ENCODE measurements around the gene ATP2A1. TPM values are rescaled to one million over a fixed set of nuclear protein-coding genes. Genes with fewer than 3 reads are reported as not detected.

ATP2A1 gene
- total and polyA plus RNA-seq, 2 of the 8 experiments (the other 6 are each of a cell fraction or from before 2014, with no cell fraction given), result 1.7 to 2.4 TPM

DNA sequence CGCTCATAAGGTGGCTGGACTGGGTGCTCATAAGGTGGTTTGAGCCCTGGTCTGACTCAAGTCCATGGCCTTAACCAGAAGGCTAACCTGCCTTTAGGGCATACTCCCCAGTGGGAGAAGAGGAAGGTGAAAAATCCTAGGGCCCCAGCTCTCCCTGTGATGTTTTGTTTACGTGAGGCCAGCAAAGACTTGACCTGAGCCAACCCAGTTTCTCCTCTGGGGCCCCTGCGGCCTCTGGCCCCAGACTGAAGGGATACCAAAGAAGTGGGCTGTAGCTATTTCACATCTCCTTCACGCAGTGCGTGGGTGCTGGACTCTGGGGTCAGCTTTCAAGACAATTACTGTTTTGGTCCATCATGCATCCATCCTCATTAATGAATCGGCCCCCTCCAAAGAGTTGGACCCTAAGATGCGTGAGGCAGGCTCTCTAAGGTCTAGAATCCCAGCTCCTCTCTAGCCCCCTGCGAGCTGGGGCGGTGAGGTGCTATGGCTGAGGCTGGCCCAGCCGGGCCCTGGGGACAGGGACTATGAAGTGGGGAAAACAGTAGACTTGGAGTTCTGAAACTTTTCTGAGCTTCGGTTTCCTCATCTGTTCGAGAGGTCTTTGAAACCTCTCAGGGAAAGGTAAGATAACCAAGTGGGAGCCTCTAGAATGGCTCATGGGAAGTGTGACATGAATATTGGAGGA lies 13.1 kb upstream of the ATP2A1 start:
- Histone ChIP-seq H3K14ac (ENCODE audit: insufficient read length) (no peak overlapping the region), H2BK120ac (replicated peaks; ENCODE audit: low read depth, low read length) (no peak overlapping the region), H3K27me3 (replicated peaks in 1 of 4; ENCODE audit: control insufficient read depth in 3 of 4, extremely low read depth in 1 of 4, insufficient read depth in 3 of 4, low read length in 3 of 4) (no peaks in the 10 kb centered on the region), H3K27ac (ENCODE audit: low read depth, low read length) (no peak overlapping the region), H4K5ac (ENCODE audit: insufficient read length, low read depth, low read length) (no peak overlapping the region), H4K91ac (replicated peaks; ENCODE audit: insufficient read length, low read length) (no peak overlapping the region), H3K23me2 (ENCODE audit: low read depth, low read length) (peaks cover 8% of the 10 kb centered on the region), H4K8ac (ENCODE audit: extremely low read depth, insufficient read depth, low read length) (no peak overlapping the region), H2BK15ac (ENCODE audit: low read length) (no peak overlapping the region), H2BK20ac (ENCODE audit: low read length) (no peak overlapping the region), H3K23ac (ENCODE audit: insufficient read length) (no peak overlapping the region), H2AFZ (ENCODE audit: low read length) (no peak overlapping the region), H3K79me2 (ENCODE audit: control insufficient read depth in 1 of 2, insufficient read depth in 2 of 2, low read length in 2 of 2) (peaks cover 3 to 19% of the 10 kb centered on the region in 2 experiments; a peak in 3 of 4 replicates), H3K56ac (replicated peaks; ENCODE audit: insufficient read length, low read depth, low read length) (no peak overlapping the region), H3K4me2 (ENCODE audit: insufficient read depth in 1 of 2, low read depth in 2 of 2, low read length in 2 of 2) (peak overlapping the region; percentile 96 to 97; a peak in 3 of 4 replicates), H3K79me1 (ENCODE audit: low read depth, low read length) (peaks cover 18% of the 10 kb centered on the region), H2AK5ac (ENCODE audit: low read depth, low read length) (no peak overlapping the region), H4K20me1 (replicated peaks in 1 of 2; ENCODE audit: control insufficient read depth in 1 of 2, insufficient read depth in 2 of 2, low read length in 2 of 2) (peaks cover 2 to 10% of the 10 kb centered on the region in 2 experiments), H2BK12ac (ENCODE audit: low read depth, low read length) (no peak overlapping the region), H3K18ac (ENCODE audit: extremely low read depth, low read length) (no peak overlapping the region), H2BK5ac (ENCODE audit: low read depth, low read length) (no peak overlapping the region), H3K4ac (replicated peaks; ENCODE audit: insufficient read length, low read depth, low read length) (no peak overlapping the region), H3K4me3 (ENCODE audit: extremely low read depth in 1 of 4, insufficient read depth in 2 of 4, low read depth in 3 of 4, low read length in 4 of 4) (peak overlapping the region in 2 of 4 experiments; percentile 86 to 87; a peak in 4 of 8 replicates), H3K9me3 (ENCODE audit: insufficient read depth in 2 of 2, low read depth in 1 of 2, low read length in 1 of 2) (no peaks in the 10 kb centered on the region), H3K4me1 (replicated peaks in 1 of 4; ENCODE audit: control insufficient read depth in 3 of 4, insufficient read depth in 4 of 4, low read length in 3 of 4) (peaks cover 0 to 8% (median 3%) of the 10 kb centered on the region in 4 experiments; a peak in 6 of 7 replicates), H3K9ac (replicated peaks in 1 of 4; ENCODE audit: extremely low read depth in 1 of 4, low read depth in 3 of 4, low read length in 3 of 4) (no peak overlapping the region), H3K36me3 (ENCODE audit: control insufficient read depth in 2 of 4, insufficient read depth in 4 of 4, low read length in 3 of 4) (peaks cover 16 to 29% (median 25%) of the 10 kb centered on the region in 4 experiments)
- ChIA-PET CTCF (ENCODE audit: partially characterized antibody) (interaction anchor here (0.8 to 5.3 kb wide), 8 partner anchors 10 to 116 kb away, joined by 3 to 42 read pairs (median 6); partner anchors contain the start of gene TUFM), POLR2A (ENCODE audit: partially characterized antibody) (interaction anchor here (0.8 to 7.5 kb wide), 13 partner anchors 9 to 112 kb away, joined by 3 to 159 read pairs (median 13); partner anchors contain the start of genes ATP2A1, ATXN2L, NFATC2IP and RABEP2)
- FAIRE-seq (no peak), DNase-seq (ENCODE audit: low read depth in 1 of 2, low spot score in 2 of 2) (no peak)
- TF ChIP-seq POU5F1 (IDR thresholded peaks at IDR 0.05; ENCODE audit: low read depth, low read length) (no peak), NANOG (IDR thresholded peaks at IDR 0.05; ENCODE audit: insufficient read depth, low read depth, low read length, poor library complexity, severe bottlenecking) (no peak), RFX5 (IDR thresholded peaks at IDR 0.05; ENCODE audit: borderline replicate concordance, low read depth, low read length) (no peak), EZH2 (IDR thresholded peaks at IDR 0.05; ENCODE audit: low read depth, low read length, severe bottlenecking) (no peak), POLR2AphosphoS5 (IDR thresholded peaks at IDR 0.05; ENCODE audit: low read depth, low read length) (no peak), MAFK (IDR thresholded peaks at IDR 0.05; ENCODE audit: low read depth, low read length) (no peak), SIN3A (conservative IDR thresholded peaks at IDR 0.05 in 1 of 2, IDR thresholded peaks at IDR 0.05 in 1 of 2; ENCODE audit: low read depth in 1 of 2, low read length in 2 of 2) (no peak)
- TF ChIP-seq, protein P1, sequence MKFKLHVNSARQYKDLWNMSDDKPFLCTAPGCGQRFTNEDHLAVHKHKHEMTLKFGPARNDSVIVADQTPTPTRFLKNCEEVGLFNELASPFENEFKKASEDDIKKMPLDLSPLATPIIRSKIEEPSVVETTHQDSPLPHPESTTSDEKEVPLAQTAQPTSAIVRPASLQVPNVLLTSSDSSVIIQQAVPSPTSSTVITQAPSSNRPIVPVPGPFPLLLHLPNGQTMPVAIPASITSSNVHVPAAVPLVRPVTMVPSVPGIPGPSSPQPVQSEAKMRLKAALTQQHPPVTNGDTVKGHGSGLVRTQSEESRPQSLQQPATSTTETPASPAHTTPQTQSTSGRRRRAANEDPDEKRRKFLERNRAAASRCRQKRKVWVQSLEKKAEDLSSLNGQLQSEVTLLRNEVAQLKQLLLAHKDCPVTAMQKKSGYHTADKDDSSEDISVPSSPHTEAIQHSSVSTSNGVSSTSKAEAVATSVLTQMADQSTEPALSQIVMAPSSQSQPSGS (IDR thresholded peaks at IDR 0.05; ENCODE audit: low read length), result no peak
- 92% methylated on average over 12 of the region's 12 CpGs; no CpG with 5 or more reads in 1 of the 2 experiments for WGBS, 2 experiments (ENCODE audit: extremely low coverage in 1 of 2, insufficient coverage in 1 of 2, insufficient read length in 1 of 2, insufficient replicate concordance in 2 of 2, low coverage in 1 of 2, low lambda C conversion rate in 2 of 2, missing lambda C conversion rate in 1 of 2)

Measured in H1 (cell line).